OCI-LY7 (cell line): ENCODE results near the gene PCDH10.

Experiments
- CTCF ChIP-seq: fragments of 200-600 bp; sonication (generic); conservative IDR thresholded peaks from 2 replicates; pipeline ENCODE4 v1.5.1; 2014; ENCODE audit warnings: mild to moderate bottlenecking, antibody characterized with exemption, low read length, moderate library complexity, mixed read lengths
- EZH2phosphoT487 ChIP-seq: fragments of 200-600 bp; sonication (generic); IDR thresholded peaks from 2 replicates; pipeline ENCODE4 v1.6.1; 2018; ENCODE audit warnings: low read depth, borderline replicate concordance, mild to moderate bottlenecking, mixed run types, antibody characterized with exemption, low read length, moderate library complexity, mixed read lengths

- TF ChIP-seq CTCF, result no peak
- no peak for TF ChIP-seq EZH2phosphoT487
Measured at GRCh38 chr4:133131829-133132460, 17.1 kb upstream of the PCDH10 start.
